SH-SY5Y (cell line): ENCODE data around the gene PRKCB.

ENCODE experiments used
- GATA2 ChIP-seq: IDR thresholded peaks from 2 replicates; pipeline ENCODE4 v1.6.1; 2011; ENCODE audit warnings: mild to moderate bottlenecking, low read depth, low read length
- GATA3 ChIP-seq: IDR thresholded peaks from 2 replicates; pipeline ENCODE4 v1.6.1; 2011; ENCODE audit warnings: low read depth, mild to moderate bottlenecking, low read length, moderate library complexity

DNA sequence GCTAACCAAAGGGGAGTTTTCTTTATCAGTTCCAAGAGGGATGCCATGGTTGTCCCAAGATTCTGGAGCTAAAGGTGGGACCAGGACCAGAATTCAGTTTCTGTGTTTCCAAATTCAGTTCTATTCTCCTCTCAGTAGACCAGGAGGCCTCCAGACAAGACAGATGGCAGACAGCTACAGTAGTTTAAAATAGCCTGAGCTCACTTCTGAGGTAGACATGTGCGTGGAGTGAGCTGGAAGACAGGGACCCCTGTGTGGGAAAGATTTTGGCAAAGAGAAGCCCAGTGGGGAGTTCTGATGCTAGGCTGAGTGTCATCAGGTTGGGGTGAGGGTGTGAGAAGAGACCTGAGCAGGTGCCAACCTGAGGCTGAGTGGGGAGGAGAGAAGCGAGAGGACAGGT is 95.4 kb downstream of the PRKCB start:
- no peak for TF ChIP-seq GATA3
- TF ChIP-seq GATA2: no peak
